SW 1271 (cell line): ENCODE data around the gene GAPT.

Experiments used
- DNase-seq, 2 experiments: peaks; one replicate each; lab custom pipeline; 2025; lab: John Stamatoyannopoulos, UW

GAPT gene

GRCh38 chr5:58460732-58461286, 30.4 kb upstream of the GAPT start:
- DNase-seq = peak; percentile 81 to 91

GRCh38 chr5:58462154-58462553, 29.1 kb upstream of the GAPT start:
- DNase-seq = no peak

- peak in 1 of 2 experiments; percentile 76 for DNase-seq
Measured at GRCh38 chr5:58462623-58463230, 28.5 kb upstream of the GAPT start.

- DNase-seq = no peak
Measured at GRCh38 chr5:58466939-58467338, 24.3 kb upstream of the GAPT start.

- DNase-seq = no peak
Measured at GRCh38 chr5:58469896-58470295, 21.3 kb upstream of the GAPT start.

GRCh38 chr5:58475404-58475803, 15.8 kb upstream of the GAPT start:
- no peak for DNase-seq

- no peak for DNase-seq
Measured at GRCh38 chr5:58477760-58478376, 13.4 kb upstream of the GAPT start.

GRCh38 chr5:58481066-58481676, 10.1 kb upstream of the GAPT start:
- DNase-seq = no peak

GRCh38 chr5:58481828-58482227, 9.4 kb upstream of the GAPT start:
- no peak for DNase-seq

GRCh38 chr5:58482536-58482935, 8.7 kb upstream of the GAPT start:
- DNase-seq = no peak

GRCh38 chr5:58484505-58484904, 6.7 kb upstream of the GAPT start:
- DNase-seq = no peak

- no peak for DNase-seq
Measured at GRCh38 chr5:58486290-58486689, 4.9 kb upstream of the GAPT start.

- DNase-seq = no peak
Measured at GRCh38 chr5:58490402-58491050, 709 bp upstream of the GAPT start.

- no peak for DNase-seq
Measured at GRCh38 chr5:58493141-58493540, 1.9 kb downstream of the GAPT start.

GRCh38 chr5:58496488-58496887, 5.3 kb downstream of the GAPT start:
- DNase-seq = no peak

GRCh38 chr5:58497386-58497785, 6.2 kb downstream of the GAPT start:
- DNase-seq = no peak

- no peak for DNase-seq
Measured at GRCh38 chr5:58497921-58498320, 6.7 kb downstream of the GAPT start.

- peak in 1 of 2 experiments; percentile 43 for DNase-seq
Measured at GRCh38 chr5:58498340-58498942, 7.2 kb downstream of the GAPT start.

GRCh38 chr5:58499231-58499630, 8.0 kb downstream of the GAPT start:
- no peak for DNase-seq

GRCh38 chr5:58499941-58500340, 8.7 kb downstream of the GAPT start:
- no peak for DNase-seq

- DNase-seq = no peak
Measured at GRCh38 chr5:58501778-58502417, 10.7 kb downstream of the GAPT start.
